HEK293 (cell line): ENCODE measurements around the gene SPDYE2B.
"Not testable (repeated sequence)": the region's sequence is repeated elsewhere in the genome, so short reads cannot be mapped to it uniquely, and the experiment has no call there.

Experiments used
- MZF1 ChIP-seq: fragments of 450-650 bp; formaldehyde crosslinking; IDR thresholded peaks from 2 replicates; pipeline ENCODE4 v1.5.1; 2017; ENCODE audit warnings: missing biosample characterization, missing genetic modification characterization, borderline replicate concordance
- REST ChIP-seq: fragments of 450-650 bp; formaldehyde crosslinking; IDR thresholded peaks from 2 replicates; pipeline ENCODE4 v1.5.1; 2016; ENCODE audit warnings: missing biosample characterization, missing genetic modification characterization
- ZBTB11 ChIP-seq: fragments of 450-650 bp; formaldehyde crosslinking; conservative IDR thresholded peaks from 2 replicates; pipeline ENCODE4 v1.5.1; 2016; ENCODE audit warnings: low read depth, missing biosample characterization, missing genetic modification characterization
- ZNF23 ChIP-seq: fragments of 450-650 bp; formaldehyde crosslinking; IDR thresholded peaks from 2 replicates; pipeline ENCODE4 v1.5.1; 2016; ENCODE audit warnings: missing biosample characterization, missing genetic modification characterization, borderline replicate concordance
- ZNF266 ChIP-seq: fragments of 450-650 bp; formaldehyde crosslinking; IDR thresholded peaks from 2 replicates; pipeline ENCODE4 v1.5.1; 2016; ENCODE audit warnings: missing biosample characterization, missing genetic modification characterization, low read depth
- ZNF302 ChIP-seq: fragments of 450-650 bp; formaldehyde crosslinking; IDR thresholded peaks from 2 replicates; pipeline ENCODE4 v1.5.1; 2016; ENCODE audit warnings: missing biosample characterization, missing genetic modification characterization, low read depth
- ZNF621 ChIP-seq: fragments of 450-650 bp; formaldehyde crosslinking; IDR thresholded peaks from 2 replicates; pipeline ENCODE4 v1.5.1; 2017; ENCODE audit warnings: missing biosample characterization, missing genetic modification characterization
- TF ChIP-seq, protein P1 (sequence below): fragments of 450-650 bp; formaldehyde crosslinking; IDR thresholded peaks from 2 replicates; pipeline ENCODE4 v1.5.1; 2016; ENCODE audit warnings: missing biosample characterization, missing genetic modification characterization

GRCh38 chr7:102614873-102615272, 35.2 kb upstream of the SPDYE2B start:
- not testable (repeated sequence) for TF ChIP-seq ZNF302 (tag by site-specific recombination); MZF1; ZNF621 (tag by site-specific recombination); ZNF266; REST; ZNF23 (tag by site-specific recombination); ZBTB11 (tag by site-specific recombination)
- TF ChIP-seq, protein P1, sequence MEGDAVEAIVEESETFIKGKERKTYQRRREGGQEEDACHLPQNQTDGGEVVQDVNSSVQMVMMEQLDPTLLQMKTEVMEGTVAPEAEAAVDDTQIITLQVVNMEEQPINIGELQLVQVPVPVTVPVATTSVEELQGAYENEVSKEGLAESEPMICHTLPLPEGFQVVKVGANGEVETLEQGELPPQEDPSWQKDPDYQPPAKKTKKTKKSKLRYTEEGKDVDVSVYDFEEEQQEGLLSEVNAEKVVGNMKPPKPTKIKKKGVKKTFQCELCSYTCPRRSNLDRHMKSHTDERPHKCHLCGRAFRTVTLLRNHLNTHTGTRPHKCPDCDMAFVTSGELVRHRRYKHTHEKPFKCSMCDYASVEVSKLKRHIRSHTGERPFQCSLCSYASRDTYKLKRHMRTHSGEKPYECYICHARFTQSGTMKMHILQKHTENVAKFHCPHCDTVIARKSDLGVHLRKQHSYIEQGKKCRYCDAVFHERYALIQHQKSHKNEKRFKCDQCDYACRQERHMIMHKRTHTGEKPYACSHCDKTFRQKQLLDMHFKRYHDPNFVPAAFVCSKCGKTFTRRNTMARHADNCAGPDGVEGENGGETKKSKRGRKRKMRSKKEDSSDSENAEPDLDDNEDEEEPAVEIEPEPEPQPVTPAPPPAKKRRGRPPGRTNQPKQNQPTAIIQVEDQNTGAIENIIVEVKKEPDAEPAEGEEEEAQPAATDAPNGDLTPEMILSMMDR (tag by site-specific recombination): not testable (repeated sequence)
